HepG2 (cell line): ENCODE data around the gene FOXA3. TPM values are rescaled to one million over a fixed set of nuclear protein-coding genes. Genes with fewer than 3 reads are reported as not detected.

Experiments used
- CBX1 ChIP-seq: IDR thresholded peaks from one replicate; pipeline ENCODE4 v1.6.1; 2016; ENCODE audit warnings: antibody characterized with exemption, low read depth
- FOXA3 ChIP-seq: IDR thresholded peaks from 2 replicates; pipeline ENCODE4 v1.6.1; 2016; ENCODE audit warnings: missing genetic modification reagents, missing compliant biosample characterization
- HOMEZ ChIP-seq: IDR thresholded peaks from 2 replicates; pipeline ENCODE4 v1.6.1; 2016; ENCODE audit warnings: low read depth
- IRF9 ChIP-seq: sonication (generic); formaldehyde crosslinking; IDR thresholded peaks from 2 replicates; pipeline ENCODE4 v1.8.0; 2022; ENCODE audit warnings: missing genetic modification reagents, mild to moderate bottlenecking, borderline replicate concordance
- MAZ ChIP-seq, 2 experiments: sonication (generic) in 1 of 2; formaldehyde crosslinking in 1 of 2; IDR thresholded peaks; 2 replicates each; pipeline versions ENCODE4 v1.5.0 to v1.6.1; 2012 to 2020; ENCODE audit warnings: low read depth in 2 of 2, mild to moderate bottlenecking in 2 of 2, borderline replicate concordance in 1 of 2, improper control_type of control experiment in 1 of 2, low read length in 1 of 2, missing genetic modification reagents in 1 of 2, moderate library complexity in 1 of 2
- MNT ChIP-seq: fragments of 450-650 bp; IDR thresholded peaks from 2 replicates; pipeline ENCODE4 v1.6.1; 2016
- MXD1 ChIP-seq: sonication (generic); formaldehyde crosslinking; IDR thresholded peaks from 2 replicates; pipeline ENCODE4 v1.4.0; 2020; ENCODE audit warnings: mild to moderate bottlenecking, missing genetic modification reagents
- NR3C1 ChIP-seq: sonication (generic); formaldehyde crosslinking; IDR thresholded peaks from 2 replicates; pipeline ENCODE4 v1.4.0; 2020; ENCODE audit warnings: missing genetic modification reagents
- PCBP2 ChIP-seq: fragments of 200-400 bp; formaldehyde crosslinking; optimal IDR thresholded peaks from 2 replicates; pipeline ENCODE3; 2018; ENCODE audit warnings: low read length, low read depth; ENCODE audit not compliant: poor library complexity, severe bottlenecking
- TBX3 ChIP-seq: fragments of 450-650 bp; IDR thresholded peaks from 2 replicates; pipeline ENCODE4 v1.6.1; 2017; ENCODE audit warnings: antibody characterized with exemption, mild to moderate bottlenecking, inconsistent platforms, borderline replicate concordance
- ZNF326 ChIP-seq: sonication (generic); formaldehyde crosslinking; IDR thresholded peaks from 2 replicates; pipeline ENCODE4 v1.4.0; 2020; ENCODE audit warnings: missing genetic modification reagents, borderline replicate concordance
- ZNF33A ChIP-seq: sonication (generic); formaldehyde crosslinking; IDR thresholded peaks from 2 replicates; pipeline ENCODE4 v1.5.1; 2020; ENCODE audit warnings: missing genetic modification reagents, mild to moderate bottlenecking, moderate library complexity, borderline replicate concordance
- ZNF350 ChIP-seq: sonication (generic); formaldehyde crosslinking; IDR thresholded peaks from 2 replicates; pipeline ENCODE4 v1.4.0; 2020; ENCODE audit warnings: mild to moderate bottlenecking, low read depth, missing genetic modification reagents, borderline replicate concordance
- ZNF510 ChIP-seq: sonication (generic); formaldehyde crosslinking; IDR thresholded peaks from 2 replicates; pipeline ENCODE4 v1.4.0; 2020; ENCODE audit warnings: low read depth, mild to moderate bottlenecking, missing genetic modification reagents
- polyA plus RNA-seq, 8 experiments: library from polyadenylated mRNA; depleted of rRNA in 3 of 8; stranded (reverse) in 7 of 8; unstranded in 1 of 8; fragments of >200 nt; fragmentation: Illumina TruSeq in 4 of 8; extraction: Trizol in 4 of 8; gene quantifications; 2 replicates each; pipeline versions ENCODE4 v1.2.1 to v1.2.3, GENCODE V29; 2011 to 2016; ENCODE audit warnings: low read depth in 4 of 8, missing spikeins in 1 of 8, mixed read lengths in 1 of 8; ENCODE audit not compliant: insufficient read depth in 1 of 8
- total RNA-seq, 5 experiments: library from RNA; depleted of rRNA; stranded (reverse); fragments of >200 nt; fragmentation: Illumina TruSeq; extraction: Trizol; gene quantifications; 2 replicates each; pipeline ENCODE4 v1.2.3, GENCODE V29; 2016; ENCODE audit warnings: low read depth in 1 of 5

Gene FOXA3
- total and polyA plus RNA-seq, 2 of the 13 experiments (the other 11 are each of a cell fraction or from before 2014, with no cell fraction given) = 29.8 to 47.6 TPM

GRCh38 chr19:45902651-45903625 lies 38.8 kb downstream of the FOXA3 start (continued):
- peak; percentile 57 for TF ChIP-seq ZNF350 (CRISPR knock-in tag)
- 0 out of 2 replicates have a peak, but pooled peaks have one; percentile 26 for TF ChIP-seq IRF9 (CRISPR knock-in tag)
- TF ChIP-seq MXD1 (CRISPR knock-in tag) = 0 out of 2 replicates have a peak, but pooled peaks have one; percentile 40
- no peak for TF ChIP-seq PCBP2
- no peak for TF ChIP-seq CBX1
- no peak for TF ChIP-seq HOMEZ
- TF ChIP-seq FOXA3 (CRISPR knock-in tag) = no peak
- no peak for TF ChIP-seq ZNF510 (CRISPR knock-in tag)
- TF ChIP-seq MNT = no peak
- no peak for TF ChIP-seq NR3C1 (CRISPR knock-in tag)
- TF ChIP-seq ZNF326 = no peak
- TF ChIP-seq ZNF33A (CRISPR knock-in tag) = no peak
- peak; percentile 75; the same call in 1 of the 2 replicates for TF ChIP-seq MAZ (IDR thresholded peaks at IDR 0.05; ENCODE audit: borderline replicate concordance, low read depth, low read length)
- 0 out of 2 replicates have a peak, but pooled peaks have one; percentile 34 for TF ChIP-seq MAZ (CRISPR knock-in tag; IDR thresholded peaks at IDR 0.05; ENCODE audit: low read depth)
- no peak for TF ChIP-seq TBX3
